LoVo (cell line): ENCODE data around the gene AP1S1.
"Not testable (repeated sequence)": the region's sequence is repeated elsewhere in the genome, so short reads cannot be mapped to it uniquely, and the experiment has no call there.

ENCODE experiments used
- DNase-seq: peaks from one replicate; pipeline ENCODE4 v3.0.0-alpha.2; 2016; ENCODE audit warnings: low spot score

The AP1S1 gene

DNA sequence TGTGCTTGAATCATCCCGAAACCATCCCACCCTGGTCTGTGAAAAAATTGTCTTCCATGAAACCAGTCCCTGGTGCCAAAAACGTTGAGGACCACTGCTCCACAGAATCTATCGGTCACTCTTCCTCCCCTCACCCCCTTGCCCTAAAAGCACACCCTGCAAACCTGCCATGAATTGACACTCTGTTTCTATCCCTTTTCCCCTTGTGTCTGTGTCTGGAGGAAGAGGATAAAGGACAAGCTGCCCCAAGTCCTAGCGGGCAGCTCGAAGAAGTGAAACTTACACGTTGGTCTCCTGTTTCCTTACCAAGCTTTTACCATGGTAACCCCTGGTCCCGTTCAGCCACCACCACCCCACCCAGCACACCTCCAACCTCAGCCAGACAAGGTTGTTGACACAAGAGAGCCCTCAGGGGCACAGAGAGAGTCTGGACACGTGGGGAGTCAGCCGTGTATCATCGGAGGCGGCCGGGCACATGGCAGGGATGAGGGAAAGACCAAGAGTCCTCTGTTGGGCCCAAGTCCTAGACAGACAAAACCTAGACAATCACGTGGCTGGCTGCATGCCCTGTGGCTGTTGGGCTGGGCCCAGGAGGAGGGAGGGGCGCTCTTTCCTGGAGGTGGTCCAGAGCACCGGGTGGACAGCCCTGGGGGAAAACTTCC is 28.2 kb upstream of the AP1S1 start:
- DNase-seq, result no peak

DNA sequence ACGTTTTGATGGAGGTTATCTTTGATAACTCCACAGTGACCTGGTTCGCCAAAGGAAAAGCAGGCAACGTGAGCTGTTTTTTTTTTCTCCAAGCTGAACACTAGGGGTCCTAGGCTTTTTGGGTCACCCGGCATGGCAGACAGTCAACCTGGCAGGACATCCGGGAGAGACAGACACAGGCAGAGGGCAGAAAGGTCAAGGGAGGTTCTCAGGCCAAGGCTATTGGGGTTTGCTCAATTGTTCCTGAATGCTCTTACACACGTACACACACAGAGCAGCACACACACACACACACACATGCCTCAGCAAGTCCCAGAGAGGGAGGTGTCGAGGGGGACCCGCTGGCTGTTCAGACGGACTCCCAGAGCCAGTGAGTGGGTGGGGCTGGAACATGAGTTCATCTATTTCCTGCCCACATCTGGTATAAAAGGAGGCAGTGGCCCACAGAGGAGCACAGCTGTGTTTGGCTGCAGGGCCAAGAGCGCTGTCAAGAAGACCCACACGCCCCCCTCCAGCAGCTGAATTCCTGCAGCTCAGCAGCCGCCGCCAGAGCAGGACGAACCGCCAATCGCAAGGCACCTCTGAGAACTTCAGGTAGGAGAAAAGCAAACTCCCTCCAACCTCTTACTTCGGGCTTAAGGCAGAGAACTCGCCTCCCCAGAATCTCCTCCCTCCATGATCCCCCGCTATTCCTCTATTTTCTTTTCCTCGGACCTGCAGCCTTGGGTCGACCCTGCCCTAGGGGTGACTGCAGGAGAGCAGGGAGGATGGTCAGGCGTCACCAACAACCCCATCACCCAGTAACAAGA is 27.4 kb upstream of the AP1S1 start, which contains the start of gene SERPINE1:
Gene SERPINE1, plus strand, starts transcription at position 454 of the 809 bp plus-strand sequence. CDS start 1,290 bp downstream, outside the sequence.
- no peak for DNase-seq

DNA sequence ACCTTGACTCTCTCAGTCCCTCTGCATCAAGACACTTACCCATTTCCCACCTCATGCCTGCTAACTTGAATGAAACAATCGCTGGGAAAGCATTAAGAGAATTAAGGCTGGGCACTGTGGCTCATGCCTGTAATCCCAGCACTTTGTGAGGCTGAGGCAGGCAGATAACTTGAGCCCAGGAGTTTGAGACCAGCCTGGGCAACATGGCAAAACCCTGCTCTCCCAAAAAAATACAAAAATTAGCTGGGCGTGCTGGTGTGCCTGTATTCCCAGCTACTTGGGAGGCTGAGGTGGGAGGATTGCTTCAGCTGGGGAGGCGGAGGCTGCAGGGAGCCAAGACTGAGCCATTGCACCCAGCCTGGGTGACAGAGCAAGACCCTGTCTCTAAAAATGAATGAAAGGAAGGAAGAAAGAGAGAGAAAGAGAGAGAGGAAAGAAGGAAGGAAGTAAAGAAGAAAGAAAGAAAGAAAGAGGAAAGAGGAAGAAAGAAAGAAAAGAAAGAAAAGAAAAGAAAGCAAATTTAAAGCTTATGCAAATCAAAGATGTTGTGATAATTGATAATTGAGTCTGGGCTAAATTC is 26.7 kb upstream of the AP1S1 start:
- DNase-seq, result no peak

DNA sequence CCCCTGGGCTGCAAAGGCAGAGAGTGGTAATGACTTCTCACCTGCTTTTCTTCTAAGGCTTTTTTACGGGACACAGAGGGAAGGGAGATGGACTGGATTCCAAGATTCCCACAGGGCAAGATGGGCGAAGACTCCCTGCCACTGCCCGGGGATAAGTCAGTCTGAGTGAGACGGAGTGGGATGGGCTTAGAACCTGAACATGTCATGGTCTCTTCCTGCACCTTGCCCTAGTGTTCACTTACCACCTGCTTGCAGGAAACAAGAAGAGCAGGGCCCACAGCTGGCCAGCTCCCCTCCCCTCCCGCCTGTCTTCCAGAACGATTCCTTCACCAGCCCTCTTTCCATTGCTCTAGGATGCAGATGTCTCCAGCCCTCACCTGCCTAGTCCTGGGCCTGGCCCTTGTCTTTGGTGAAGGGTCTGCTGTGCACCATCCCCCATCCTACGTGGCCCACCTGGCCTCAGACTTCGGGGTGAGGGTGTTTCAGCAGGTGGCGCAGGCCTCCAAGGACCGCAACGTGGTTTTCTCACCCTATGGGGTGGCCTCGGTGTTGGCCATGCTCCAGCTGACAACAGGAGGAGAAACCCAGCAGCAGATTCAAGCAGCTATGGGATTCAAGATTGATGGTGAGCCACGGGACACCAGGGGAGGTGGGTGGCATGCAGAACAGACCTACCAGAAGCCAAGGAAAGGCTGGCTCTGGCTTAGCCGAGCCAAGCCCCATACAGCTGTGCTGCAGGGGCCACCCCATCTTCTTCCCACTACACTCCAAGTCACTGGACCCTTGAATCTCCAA is 26.0 kb upstream of the AP1S1 start:
- DNase-seq, result no peak

DNA sequence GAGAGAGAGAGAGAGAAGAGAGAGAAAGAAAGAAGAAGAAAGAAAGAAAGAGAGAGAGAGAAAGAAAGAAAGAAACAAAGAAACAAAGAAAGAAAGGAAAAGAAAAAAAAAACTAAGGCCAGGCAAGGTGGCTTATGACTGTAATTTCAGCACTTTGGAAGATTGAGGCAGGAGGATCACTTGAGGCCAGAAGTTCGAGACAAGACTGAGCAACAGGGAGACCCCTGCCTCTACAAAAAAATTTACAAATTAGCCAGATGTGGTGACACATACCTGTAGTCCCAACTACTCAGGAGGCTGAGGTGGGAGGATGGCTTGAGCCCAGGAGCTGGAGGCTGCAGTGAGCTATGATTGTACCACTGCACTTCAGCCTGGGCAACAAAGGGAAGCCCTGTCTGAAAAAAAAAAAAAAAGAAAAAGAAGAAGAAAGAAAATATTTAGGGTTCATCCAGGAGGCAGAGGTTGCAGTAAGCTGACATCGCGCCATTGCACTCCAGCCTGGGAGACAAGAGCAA is 24.6 kb upstream of the AP1S1 start:
- no peak for DNase-seq

DNA sequence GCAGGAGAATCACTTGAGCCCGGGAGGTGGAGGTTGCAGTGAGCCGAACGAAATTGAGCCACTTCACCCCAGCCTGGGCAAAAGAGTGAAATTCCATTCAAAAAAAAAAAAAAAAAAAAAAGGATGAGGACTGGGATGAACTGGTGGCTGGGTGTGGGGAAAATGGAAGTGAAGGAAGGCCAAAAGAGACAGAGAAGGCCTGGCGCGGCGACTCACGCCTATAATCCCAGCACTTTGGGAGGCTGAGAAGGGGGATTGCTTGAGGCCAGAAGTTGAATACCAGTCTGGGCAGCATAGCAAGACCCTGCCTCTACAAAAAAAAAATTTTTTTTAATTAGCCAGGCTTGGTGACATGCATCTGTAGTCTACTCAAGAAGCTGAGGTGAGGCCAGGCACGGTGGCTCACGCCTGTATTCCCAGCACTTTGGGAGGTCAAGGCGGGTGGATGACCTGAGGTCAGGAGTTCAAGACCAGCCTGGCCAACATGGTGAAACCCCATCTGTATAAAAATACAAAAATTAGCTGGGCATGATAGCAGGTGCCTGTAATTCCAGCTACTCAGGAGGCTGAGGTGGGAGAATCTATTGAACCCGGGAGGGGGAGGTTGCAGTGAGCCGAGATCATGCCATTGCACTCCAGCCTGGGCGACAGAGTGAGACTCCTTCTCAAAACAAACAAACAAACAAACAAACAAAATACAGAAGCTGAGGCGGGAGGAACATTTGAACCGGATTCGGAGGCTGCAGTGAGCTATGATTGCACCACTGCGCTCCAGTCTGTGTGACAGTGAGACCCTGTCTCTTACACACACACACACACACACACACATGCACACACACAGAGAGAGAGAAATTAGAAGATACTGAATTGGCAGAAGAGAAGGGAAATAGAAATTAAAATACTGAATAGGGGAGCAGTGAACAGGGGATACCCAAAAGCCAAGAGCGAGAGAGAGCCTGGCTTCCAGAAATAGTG is 21.4 kb upstream of the AP1S1 start:
- not testable (repeated sequence) for DNase-seq

DNA sequence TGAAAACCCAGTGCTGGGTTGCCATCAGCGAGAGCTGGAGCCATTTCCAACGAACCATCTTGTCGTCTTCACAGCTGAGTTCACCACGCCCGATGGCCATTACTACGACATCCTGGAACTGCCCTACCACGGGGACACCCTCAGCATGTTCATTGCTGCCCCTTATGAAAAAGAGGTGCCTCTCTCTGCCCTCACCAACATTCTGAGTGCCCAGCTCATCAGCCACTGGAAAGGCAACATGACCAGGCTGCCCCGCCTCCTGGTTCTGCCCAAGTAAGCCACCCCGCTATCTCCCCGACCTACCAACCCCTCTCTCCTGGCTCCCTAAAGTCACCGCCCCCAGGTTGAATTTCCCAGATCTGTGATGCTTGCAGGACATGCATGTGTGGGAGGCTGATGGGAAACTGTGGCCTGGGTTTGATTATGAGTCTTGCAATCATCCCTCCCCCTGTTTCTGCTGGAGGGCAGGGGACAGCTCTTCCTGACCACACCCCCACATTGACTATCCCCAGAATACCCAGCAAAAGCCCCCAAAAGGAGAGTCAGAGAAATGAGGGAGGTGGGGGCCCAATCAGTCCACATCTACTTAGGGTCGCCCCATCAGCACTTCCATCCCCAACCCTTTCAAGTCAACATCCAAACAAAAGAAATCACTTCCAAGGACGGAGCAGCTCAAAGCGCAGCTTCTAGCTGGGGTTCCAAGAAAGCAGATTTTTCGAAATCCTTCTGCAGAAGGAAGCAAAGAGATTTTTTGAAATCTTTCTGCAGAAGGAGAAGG is 20.5 kb upstream of the AP1S1 start:
- no peak for DNase-seq

DNA sequence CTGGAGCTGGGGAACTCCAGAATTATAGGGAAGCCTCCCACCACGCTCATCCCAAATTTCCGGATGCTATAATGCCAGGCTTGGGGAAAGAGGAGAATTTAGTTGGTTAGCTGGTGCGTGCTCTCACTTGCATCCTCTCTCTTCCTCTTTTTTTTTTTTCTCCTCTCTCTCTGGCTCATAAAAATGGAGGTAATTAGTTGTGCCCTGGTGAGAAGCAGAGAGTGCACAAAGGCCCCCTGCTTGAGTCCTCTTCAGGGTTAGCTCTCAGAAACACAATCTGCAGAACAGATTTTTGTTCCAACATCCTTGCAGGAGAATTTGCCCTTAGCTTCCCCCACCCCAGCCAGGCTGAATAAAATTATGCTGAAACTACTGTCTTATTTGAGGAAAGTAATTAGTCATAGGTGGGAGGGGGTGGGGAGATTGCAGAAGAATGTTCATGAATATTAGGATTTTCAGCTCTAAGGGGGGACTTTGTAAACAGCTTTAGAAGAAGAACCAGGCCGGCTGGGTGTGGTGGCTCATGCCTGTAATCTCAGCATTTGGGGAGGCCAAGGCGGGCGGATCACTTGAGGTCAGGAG is 19.8 kb upstream of the AP1S1 start:
- DNase-seq, result no peak

DNA sequence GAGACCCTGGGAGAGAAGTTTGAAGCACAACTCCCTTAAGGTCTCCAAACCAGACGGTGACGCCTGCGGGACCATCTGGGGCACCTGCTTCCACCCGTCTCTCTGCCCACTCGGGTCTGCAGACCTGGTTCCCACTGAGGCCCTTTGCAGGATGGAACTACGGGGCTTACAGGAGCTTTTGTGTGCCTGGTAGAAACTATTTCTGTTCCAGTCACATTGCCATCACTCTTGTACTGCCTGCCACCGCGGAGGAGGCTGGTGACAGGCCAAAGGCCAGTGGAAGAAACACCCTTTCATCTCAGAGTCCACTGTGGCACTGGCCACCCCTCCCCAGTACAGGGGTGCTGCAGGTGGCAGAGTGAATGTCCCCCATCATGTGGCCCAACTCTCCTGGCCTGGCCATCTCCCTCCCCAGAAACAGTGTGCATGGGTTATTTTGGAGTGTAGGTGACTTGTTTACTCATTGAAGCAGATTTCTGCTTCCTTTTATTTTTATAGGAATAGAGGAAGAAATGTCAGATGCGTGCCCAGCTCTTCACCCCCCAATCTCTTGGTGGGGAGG is 16.5 kb upstream of the AP1S1 start:
- no peak for DNase-seq

DNA sequence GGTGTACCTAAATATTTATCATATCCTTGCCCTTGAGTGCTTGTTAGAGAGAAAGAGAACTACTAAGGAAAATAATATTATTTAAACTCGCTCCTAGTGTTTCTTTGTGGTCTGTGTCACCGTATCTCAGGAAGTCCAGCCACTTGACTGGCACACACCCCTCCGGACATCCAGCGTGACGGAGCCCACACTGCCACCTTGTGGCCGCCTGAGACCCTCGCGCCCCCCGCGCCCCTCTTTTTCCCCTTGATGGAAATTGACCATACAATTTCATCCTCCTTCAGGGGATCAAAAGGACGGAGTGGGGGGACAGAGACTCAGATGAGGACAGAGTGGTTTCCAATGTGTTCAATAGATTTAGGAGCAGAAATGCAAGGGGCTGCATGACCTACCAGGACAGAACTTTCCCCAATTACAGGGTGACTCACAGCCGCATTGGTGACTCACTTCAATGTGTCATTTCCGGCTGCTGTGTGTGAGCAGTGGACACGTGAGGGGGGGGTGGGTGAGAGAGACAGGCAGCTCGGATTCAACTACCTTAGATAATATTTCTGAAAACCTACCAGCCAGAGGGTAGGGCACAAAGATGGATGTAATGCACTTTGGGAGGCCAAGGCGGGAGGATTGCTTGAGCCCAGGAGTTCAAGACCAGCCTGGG is 15.9 kb upstream of the AP1S1 start:
- peak; percentile 99 for DNase-seq

DNA sequence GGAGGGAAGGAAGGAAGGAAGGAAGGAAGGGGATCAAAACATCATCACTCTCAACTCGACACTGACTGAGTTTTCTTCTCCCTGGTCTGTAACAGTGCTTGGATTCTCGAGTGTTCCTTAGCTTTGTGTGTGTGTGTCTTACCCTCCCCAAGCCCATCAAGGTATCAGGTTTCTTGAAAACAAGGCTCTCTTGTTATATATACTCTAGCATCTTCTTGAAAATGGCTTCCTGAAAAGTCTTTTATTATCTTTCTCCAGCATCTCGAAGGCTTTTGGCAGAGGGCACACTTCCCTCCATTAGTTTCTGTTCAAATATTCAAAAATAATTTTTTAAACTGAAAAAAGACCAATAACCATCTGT is 14.0 kb upstream of the AP1S1 start:
- DNase-seq, result no peak

DNA sequence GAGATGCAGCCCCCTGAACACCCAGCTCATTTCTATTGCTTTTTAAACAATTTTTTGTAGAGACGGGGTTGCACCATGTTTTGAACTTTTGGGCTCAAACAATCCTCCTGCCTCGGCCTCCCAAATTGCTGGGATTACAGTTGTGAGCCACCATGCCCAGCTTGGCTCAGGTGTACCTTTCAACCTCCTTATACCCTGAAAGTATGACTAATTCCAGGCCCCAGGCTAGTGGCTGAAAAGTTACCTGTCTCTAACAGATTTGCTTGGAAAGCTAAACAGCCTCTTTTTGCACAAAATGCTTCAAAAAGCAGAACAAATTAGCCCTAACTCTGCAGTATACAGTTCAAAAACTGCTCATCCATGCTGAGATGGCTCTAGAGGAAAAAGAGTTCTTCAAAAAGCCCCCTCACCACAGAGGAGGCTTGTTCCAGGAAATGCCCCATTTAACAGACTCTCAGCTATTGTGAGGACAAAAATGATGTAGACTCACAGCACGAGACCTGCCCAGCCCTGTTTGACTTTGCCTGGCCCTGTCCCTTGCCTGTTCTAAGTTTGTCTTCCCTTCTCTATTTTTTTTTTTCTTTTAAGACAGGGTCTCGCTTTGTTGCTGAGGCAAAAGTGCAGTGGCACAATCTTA is 13.4 kb upstream of the AP1S1 start:
- no peak for DNase-seq

DNA sequence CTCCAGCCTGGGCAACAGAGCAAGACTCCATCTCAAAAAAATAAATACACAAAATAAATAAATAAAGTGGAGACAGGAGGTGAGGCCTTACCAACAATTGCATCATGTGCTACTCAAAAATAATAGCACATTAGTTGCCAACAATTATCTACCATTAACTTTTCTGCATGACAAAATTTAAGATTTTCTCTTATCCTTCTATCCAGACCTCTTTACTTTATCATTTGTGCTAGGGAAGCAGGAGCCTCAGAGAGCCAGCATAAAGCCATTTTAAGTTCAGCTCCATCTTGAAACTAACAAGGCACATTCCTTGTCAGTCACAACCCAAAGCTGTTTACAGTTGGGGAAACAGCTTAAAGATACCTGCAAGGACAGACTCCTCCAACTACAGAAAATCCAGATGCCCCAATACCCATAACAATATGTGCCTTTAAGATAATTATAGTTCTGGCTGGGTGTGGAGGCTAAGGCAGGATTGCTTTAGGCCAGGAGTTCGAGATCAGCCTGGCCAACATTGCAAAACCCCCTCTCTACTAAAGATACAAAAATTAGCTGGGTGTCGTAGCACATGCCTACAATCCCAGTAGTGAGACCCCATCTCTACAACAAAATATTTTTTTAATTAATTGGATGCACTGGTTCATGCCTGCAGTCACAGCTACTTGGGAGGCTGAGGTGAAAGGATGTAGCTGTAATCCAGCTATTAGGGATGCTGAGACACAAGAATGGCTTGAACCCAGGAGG is 2.2 kb upstream of the AP1S1 start:
- DNase-seq, result no peak

DNA sequence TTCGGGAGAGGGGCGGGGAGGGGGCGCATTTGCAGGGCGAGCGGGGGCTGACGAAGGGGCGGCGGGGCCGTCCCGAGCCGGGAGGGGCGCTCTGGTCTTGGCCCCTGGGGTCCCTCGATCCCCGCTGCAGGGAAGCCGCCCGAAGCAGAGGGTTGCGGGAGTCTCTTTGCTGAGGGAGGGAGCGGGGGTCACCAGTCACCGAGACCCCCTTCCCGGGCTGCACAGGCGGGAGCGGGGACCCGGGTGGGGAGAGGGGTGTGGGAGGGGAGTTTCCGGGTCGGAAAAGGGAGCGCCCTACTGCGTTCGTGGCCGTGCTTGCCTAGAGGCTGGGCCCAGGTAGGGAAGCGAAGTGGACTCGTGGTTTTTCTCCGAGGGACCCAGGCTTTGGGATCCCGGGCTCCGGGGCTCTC is 422 bp downstream of the AP1S1 start:
- DNase-seq, result no peak

DNA sequence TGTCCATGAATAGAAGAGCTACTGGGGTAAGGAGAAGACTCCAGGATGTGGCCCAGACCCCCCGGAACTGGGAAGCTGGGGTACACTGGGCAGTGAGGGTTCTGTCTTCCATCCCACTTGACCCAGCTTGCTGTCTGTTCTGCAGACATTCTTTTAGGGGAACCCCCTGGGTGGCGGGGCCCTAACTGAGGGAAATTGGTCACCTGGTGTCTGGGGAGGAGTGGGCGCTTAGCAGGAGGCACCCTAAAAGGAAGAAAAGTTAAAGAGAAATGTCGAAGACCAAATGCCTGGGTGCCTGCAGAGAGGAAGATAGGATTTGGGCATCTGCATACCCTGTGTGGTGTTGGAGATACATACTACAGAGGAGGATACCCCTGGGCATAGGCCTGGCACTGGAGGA is 1.0 kb downstream of the AP1S1 start:
- DNase-seq, result no peak

DNA sequence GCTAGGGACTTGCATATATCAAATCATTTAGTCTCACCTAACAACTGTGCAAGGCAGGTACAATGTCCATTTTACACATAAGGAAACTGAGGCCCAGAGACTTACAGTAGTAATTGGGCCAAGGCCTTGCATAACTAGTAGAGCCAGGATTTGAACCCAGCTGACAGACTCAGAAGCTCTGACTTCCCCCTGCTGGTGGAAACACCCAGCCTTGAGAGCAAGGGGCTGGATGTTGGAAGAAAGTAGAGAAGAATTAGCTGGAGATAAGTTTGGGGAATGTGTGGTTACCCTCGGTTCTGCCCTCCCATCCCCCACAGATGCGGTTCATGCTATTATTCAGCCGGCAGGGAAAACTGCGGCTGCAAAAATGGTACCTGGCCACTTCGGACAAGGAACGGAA is 2.0 kb downstream of the AP1S1 start:
- no peak for DNase-seq

DNA sequence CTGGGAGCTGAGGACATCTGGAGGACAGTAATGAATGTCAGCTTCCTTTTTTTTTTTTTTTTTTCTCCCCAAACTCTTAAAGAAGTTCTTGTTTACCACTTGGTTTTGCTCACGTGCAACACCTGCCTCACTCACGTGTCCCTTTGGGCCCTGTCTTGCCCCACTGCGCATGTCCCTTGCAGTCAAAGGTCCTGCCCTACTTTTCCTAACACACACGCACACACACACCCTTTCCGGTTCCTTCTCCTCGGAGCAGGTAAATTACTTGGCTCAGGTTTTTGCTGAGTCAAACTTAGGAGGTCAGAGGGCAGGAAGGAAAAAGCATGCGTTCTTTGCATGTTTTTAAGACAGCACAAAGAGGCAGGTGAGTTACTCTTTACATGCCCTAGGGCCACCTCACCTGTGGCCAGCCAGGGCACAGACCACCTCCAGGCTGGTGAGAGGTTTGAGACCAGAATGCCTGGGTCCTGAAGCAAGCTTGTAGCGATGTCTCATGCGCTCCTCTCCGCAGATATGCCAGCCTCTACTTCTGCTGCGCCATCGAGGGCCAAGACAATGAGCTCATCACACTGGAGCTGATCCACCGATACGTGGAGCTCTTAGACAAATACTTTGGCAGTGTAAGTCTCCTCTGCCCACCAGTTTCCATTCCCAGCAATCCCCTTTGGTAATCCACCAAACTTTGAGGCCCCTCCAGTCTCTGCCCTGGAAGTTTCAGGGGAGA is 2.8 kb downstream of the AP1S1 start:
- no peak for DNase-seq
